ENCODE data around the gene COL15A1. TPM values are rescaled to one million over a fixed set of nuclear protein-coding genes. Genes with fewer than 3 reads are reported as not detected.
A peak's percentile ranks its signal among the peaks of the same experiment; 100 is the strongest.

The COL15A1 gene
- total and polyA plus RNA-seq, 3 experiments from 2014 or later: 0.07 TPM; not detected in 2

- Histone ChIP-seq H3K27me3 (ENCODE audit: insufficient read depth, low read length, poor library complexity, severe bottlenecking) (no peaks in the 10 kb centered on the region), H3K4me1 (ENCODE audit: insufficient read depth, low read length) (peaks cover 19% of the 10 kb centered on the region), H3K9me3 (ENCODE audit: low read length) (no peaks in the 10 kb centered on the region), H3K4me3 (ENCODE audit: low read length) (no peak overlapping the region), H3K27ac (ENCODE audit: low read depth, low read length) (no peak overlapping the region), H3K36me3 (ENCODE audit: insufficient read depth, low read length) (no peaks in the 10 kb centered on the region)
- POLR2A ChIA-PET: no interaction called here
- peaks cover 15 to 19% of the 10 kb centered on the region in 2 donors for H3K27me3 Mint-ChIP-seq
- peaks cover 13 to 24% (median 23%) of the 10 kb centered on the region in 3 donors for H3K4me1 Mint-ChIP-seq
- CTCF ChIA-PET: interaction anchor here (0.6 to 8.9 kb wide), 15 partner anchors 12 to 192 kb away, joined by 3 to 199 read pairs (median 3); no protein-coding TSS in a partner anchor
- no peaks in the 10 kb centered on the region for H3K9me3 Mint-ChIP-seq
- peak; percentile 29 to 67 (median 45) for DNase-seq
- peak overlapping the region in 1 of 8 donors; percentile 63 for H3K27ac Mint-ChIP-seq
- H3K4me3 Mint-ChIP-seq: no peak overlapping the region
- peaks cover 0 to 3% (median 0%) of the 10 kb centered on the region in 3 donors for H3K36me3 Mint-ChIP-seq
These were observed 54.9 kb downstream of the COL15A1 start for GRCh38 chr9:98998441-98999151.

GRCh38 chr9:98999152-98999525 lies 55.4 kb downstream of the COL15A1 start:
- no peak for DNase-seq
- peaks cover 0 to 3% (median 0%) of the 10 kb centered on the region in 3 donors for H3K36me3 Mint-ChIP-seq
- no peaks in the 10 kb centered on the region for H3K9me3 ChIP-seq (ENCODE audit: low read length)
- no peaks in the 10 kb centered on the region for H3K36me3 ChIP-seq (ENCODE audit: insufficient read depth, low read length)
- no peak overlapping the region for H3K4me3 Mint-ChIP-seq
- no peak overlapping the region for H3K4me3 ChIP-seq (ENCODE audit: low read length)
- H3K4me1 ChIP-seq (ENCODE audit: insufficient read depth, low read length): peaks cover 19% of the 10 kb centered on the region
- H3K27me3 Mint-ChIP-seq: peaks cover 13 to 16% of the 10 kb centered on the region in 2 donors
- H3K9me3 Mint-ChIP-seq: no peaks in the 10 kb centered on the region
- peaks cover 15 to 24% (median 23%) of the 10 kb centered on the region in 3 donors for H3K4me1 Mint-ChIP-seq
- no peak overlapping the region for H3K27ac Mint-ChIP-seq
- POLR2A ChIA-PET: no interaction called here
- CTCF ChIA-PET: interaction anchor here (0.7 to 8.9 kb wide), 19 partner anchors 10 to 192 kb away, joined by 3 to 199 read pairs (median 3); partner anchors contain the start of gene TGFBR1
- H3K27ac ChIP-seq (ENCODE audit: low read depth, low read length): no peak overlapping the region
- no peaks in the 10 kb centered on the region for H3K27me3 ChIP-seq (ENCODE audit: insufficient read depth, low read length, poor library complexity, severe bottlenecking)

- H3K9me3 ChIP-seq (ENCODE audit: low read length): no peaks in the 10 kb centered on the region
- no peak overlapping the region for H3K4me3 ChIP-seq (ENCODE audit: low read length)
- ChIA-PET CTCF (interaction anchor here (0.7 to 8.9 kb wide), 19 partner anchors 8 to 183 kb away, joined by 3 to 199 read pairs (median 4); partner anchors contain the start of gene TGFBR1), POLR2A (no interaction called here)
- H3K27ac ChIP-seq (ENCODE audit: low read depth, low read length): no peak overlapping the region
- peak overlapping the region in 3 of 8 donors; percentile 12 to 73 (median 49) for H3K27ac Mint-ChIP-seq
- no peak overlapping the region for H3K4me3 Mint-ChIP-seq
- no peaks in the 10 kb centered on the region for H3K9me3 Mint-ChIP-seq
- peaks cover 15 to 26% (median 24%) of the 10 kb centered on the region in 3 donors for H3K4me1 Mint-ChIP-seq
- peaks cover 0 to 3% (median 0%) of the 10 kb centered on the region in 3 donors for H3K36me3 Mint-ChIP-seq
- no peaks in the 10 kb centered on the region for H3K36me3 ChIP-seq (ENCODE audit: insufficient read depth, low read length)
- peak; percentile 37 to 78 (median 49) for DNase-seq
- peaks cover 7 to 10% of the 10 kb centered on the region in 2 donors for H3K27me3 Mint-ChIP-seq
- peaks cover 19% of the 10 kb centered on the region for H3K4me1 ChIP-seq (ENCODE audit: insufficient read depth, low read length)
- H3K27me3 ChIP-seq (ENCODE audit: insufficient read depth, low read length, poor library complexity, severe bottlenecking): no peaks in the 10 kb centered on the region
These were observed 57.0 kb downstream of the COL15A1 start for GRCh38 chr9:99000476-99001395.

GRCh38 chr9:99001892-99002291 lies 58.2 kb downstream of the COL15A1 start:
- Mint-ChIP-seq H3K36me3 (no peaks in the 10 kb centered on the region), H3K9me3 (no peaks in the 10 kb centered on the region), H3K4me1 (peaks cover 15 to 26% (median 24%) of the 10 kb centered on the region in 3 donors), H3K4me3 (no peak overlapping the region), H3K27ac (no peak overlapping the region), H3K27me3 (peaks cover under 1 to 12% of the 10 kb centered on the region in 2 donors)
- no peak overlapping the region for H3K27ac ChIP-seq (ENCODE audit: low read depth, low read length)
- DNase-seq: no peak
- no peaks in the 10 kb centered on the region for H3K36me3 ChIP-seq (ENCODE audit: insufficient read depth, low read length)
- no peaks in the 10 kb centered on the region for H3K27me3 ChIP-seq (ENCODE audit: insufficient read depth, low read length, poor library complexity, severe bottlenecking)
- peaks cover 19% of the 10 kb centered on the region for H3K4me1 ChIP-seq (ENCODE audit: insufficient read depth, low read length)
- H3K4me3 ChIP-seq (ENCODE audit: low read length): no peak overlapping the region
- ChIA-PET POLR2A (interaction anchor here (0.7 kb wide), 1 partner anchor 740 kb away, joined by 21 read pairs; no protein-coding TSS in a partner anchor), CTCF (interaction anchor here (1.2 to 8.9 kb wide), 11 partner anchors 11 to 136 kb away, joined by 3 to 199 read pairs (median 5); partner anchors contain the start of gene TGFBR1)
- no peaks in the 10 kb centered on the region for H3K9me3 ChIP-seq (ENCODE audit: low read length)

GRCh38 chr9:99002706-99003105 lies 59.0 kb downstream of the COL15A1 start:
- H3K36me3 ChIP-seq (ENCODE audit: insufficient read depth, low read length): no peaks in the 10 kb centered on the region
- H3K4me3 ChIP-seq (ENCODE audit: low read length): no peak overlapping the region
- H3K4me1 ChIP-seq (ENCODE audit: insufficient read depth, low read length): peaks cover 19% of the 10 kb centered on the region
- ChIA-PET POLR2A (interaction anchor here (0.7 kb wide), 2 partner anchors 52 to 741 kb away, joined by 3 to 21 read pairs; no protein-coding TSS in a partner anchor), CTCF (interaction anchor here (1.3 to 8.9 kb wide), 6 partner anchors 10 to 135 kb away, joined by 3 to 199 read pairs (median 8); no protein-coding TSS in a partner anchor)
- peak overlapping the region in 2 of 8 donors; percentile 10 to 14 for H3K27ac Mint-ChIP-seq
- no peaks in the 10 kb centered on the region for H3K27me3 ChIP-seq (ENCODE audit: insufficient read depth, low read length, poor library complexity, severe bottlenecking)
- no peak overlapping the region for H3K27ac ChIP-seq (ENCODE audit: low read depth, low read length)
- H3K4me3 Mint-ChIP-seq: no peak overlapping the region
- H3K9me3 ChIP-seq (ENCODE audit: low read length): no peaks in the 10 kb centered on the region
- peaks cover 15 to 26% (median 24%) of the 10 kb centered on the region in 3 donors for H3K4me1 Mint-ChIP-seq
- H3K9me3 Mint-ChIP-seq: no peaks in the 10 kb centered on the region
- H3K27me3 Mint-ChIP-seq: peaks cover 0 to 10% of the 10 kb centered on the region in 2 donors
- DNase-seq: no peak
- no peaks in the 10 kb centered on the region for H3K36me3 Mint-ChIP-seq

- Mint-ChIP-seq H3K27ac (peak overlapping the region in 2 of 8 donors; percentile 14 to 22), H3K27me3 (peaks cover 0 to 6% of the 10 kb centered on the region in 2 donors), H3K4me3 (no peak overlapping the region), H3K36me3 (no peaks in the 10 kb centered on the region), H3K4me1 (peaks cover 15 to 26% (median 24%) of the 10 kb centered on the region in 3 donors), H3K9me3 (no peaks in the 10 kb centered on the region)
- Histone ChIP-seq H3K27ac (ENCODE audit: low read depth, low read length) (no peak overlapping the region), H3K36me3 (ENCODE audit: insufficient read depth, low read length) (no peaks in the 10 kb centered on the region), H3K9me3 (ENCODE audit: low read length) (no peaks in the 10 kb centered on the region), H3K27me3 (ENCODE audit: insufficient read depth, low read length, poor library complexity, severe bottlenecking) (no peaks in the 10 kb centered on the region), H3K4me3 (ENCODE audit: low read length) (no peak overlapping the region), H3K4me1 (ENCODE audit: insufficient read depth, low read length) (peaks cover 19% of the 10 kb centered on the region)
- ChIA-PET CTCF (interaction anchor here (1.4 to 8.9 kb wide), 3 partner anchors 9 to 135 kb away, joined by 4 to 199 read pairs (median 26); no protein-coding TSS in a partner anchor), POLR2A (interaction anchor here (0.7 kb wide), 1 partner anchor 51 kb away, joined by 3 read pairs; no protein-coding TSS in a partner anchor)
- no peak for DNase-seq
These were observed 59.6 kb downstream of the COL15A1 start for GRCh38 chr9:99003308-99003707.

GRCh38 chr9:99004115-99004514 lies 60.4 kb downstream of the COL15A1 start:
- ChIA-PET POLR2A (no interaction called here), CTCF (interaction anchor here (1.7 kb wide), 1 partner anchor 10 kb away, joined by 3 read pairs; no protein-coding TSS in a partner anchor)
- peaks cover 15 to 26% (median 24%) of the 10 kb centered on the region in 3 donors for H3K4me1 Mint-ChIP-seq
- Histone ChIP-seq H3K9me3 (ENCODE audit: low read length) (no peaks in the 10 kb centered on the region), H3K27ac (ENCODE audit: low read depth, low read length) (no peak overlapping the region), H3K4me3 (ENCODE audit: low read length) (no peak overlapping the region), H3K27me3 (ENCODE audit: insufficient read depth, low read length, poor library complexity, severe bottlenecking) (no peaks in the 10 kb centered on the region), H3K4me1 (ENCODE audit: insufficient read depth, low read length) (peaks cover 19% of the 10 kb centered on the region), H3K36me3 (ENCODE audit: insufficient read depth, low read length) (no peaks in the 10 kb centered on the region)
- H3K36me3 Mint-ChIP-seq: no peaks in the 10 kb centered on the region
- peaks cover 0 to 5% of the 10 kb centered on the region in 2 donors for H3K27me3 Mint-ChIP-seq
- peak overlapping the region in 2 of 8 donors; percentile 14 to 81 for H3K27ac Mint-ChIP-seq
- H3K4me3 Mint-ChIP-seq: no peak overlapping the region
- no peak for DNase-seq
- no peaks in the 10 kb centered on the region for H3K9me3 Mint-ChIP-seq
